ENCODE data around the gene LRRC36. TPM values are rescaled to one million over a fixed set of nuclear protein-coding genes. Genes with fewer than 3 reads are reported as not detected.

The LRRC36 gene
- polyA plus RNA-seq, 3 donors = 0.65 to 3.2 (median 1.8) TPM

DNA sequence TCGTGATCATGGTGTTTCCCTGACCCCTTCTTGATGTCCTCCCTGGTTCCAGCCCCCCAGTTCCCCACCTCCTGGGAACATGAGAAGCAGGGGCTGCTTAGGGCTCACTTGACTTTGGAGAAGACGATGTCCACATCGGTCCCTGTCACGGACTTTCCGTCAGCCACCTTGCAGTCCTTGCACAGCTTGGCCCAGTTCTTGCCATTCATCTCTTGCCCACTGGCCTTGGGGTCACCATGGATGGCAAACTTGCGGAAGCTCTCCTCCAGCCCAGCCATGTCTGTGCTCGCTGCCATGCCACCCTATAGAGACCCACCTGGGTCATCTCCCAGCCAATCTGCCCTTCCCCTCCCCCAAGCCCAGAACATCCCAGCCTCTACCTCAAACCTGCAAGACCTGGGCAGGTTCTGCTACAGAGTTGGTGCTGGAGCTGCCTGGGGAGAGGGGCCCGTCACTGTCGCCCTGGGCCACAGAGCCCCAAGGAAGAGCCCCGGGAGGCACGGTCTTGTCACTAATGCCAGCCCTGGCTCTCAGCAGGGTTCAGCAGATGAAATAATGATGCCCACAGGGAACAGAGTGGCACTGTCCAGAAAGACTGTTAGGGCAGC is 64.3 kb downstream of the LRRC36 start:
- peaks cover 67 to 69% of the 10 kb centered on the region in 2 donors for H3K4me1 ChIP-seq (ENCODE audit: control insufficient read depth in 1 of 2, insufficient read depth in 2 of 2, low read length in 2 of 2)
- Mint-ChIP-seq H3K4me3 (peak overlapping the region; percentile 66 to 83), H3K9me3 (peaks cover 0 to 8% (median 0%) of the 10 kb centered on the region in 7 donors), H3K36me3 (peaks cover 16 to 26% of the 10 kb centered on the region in 2 donors), H3K4me1 (peaks cover 66% of the 10 kb centered on the region), H3K27ac (peak overlapping the region; percentile 88 to 95 (median 94)), H3K27me3 (ENCODE audit: low read depth in 3 of 3) (peaks cover 19 to 48% (median 33%) of the 10 kb centered on the region in 3 donors)
- DNase-seq = no peak
- intact Hi-C loops (cut with micrococcal nuclease) = no loop called here
- no peaks in the 10 kb centered on the region for H3K79me2 ChIP-seq (ENCODE audit: insufficient read depth, low read length)
- no peak overlapping the region for H3K9ac ChIP-seq (ENCODE audit: insufficient read depth, low read length, poor library complexity, severe bottlenecking)
- H4K20me1 ChIP-seq (ENCODE audit: insufficient read depth, low read length) = peaks cover 54% of the 10 kb centered on the region
- H3K4me3 ChIP-seq (replicated peaks in 1 of 3; ENCODE audit: low read depth in 2 of 3, low read length in 3 of 3) = peak overlapping the region in 2 of 3 experiments; percentile 12 to 78
- H2AFZ ChIP-seq (ENCODE audit: insufficient read depth, low read depth, low read length, poor library complexity, severe bottlenecking) = no peak overlapping the region
- H3K4me2 ChIP-seq (replicated peaks; ENCODE audit: extremely low read depth, low read length, poor library complexity, severe bottlenecking) = peak overlapping the region; percentile 87
- H3K27ac ChIP-seq (ENCODE audit: low read depth in 1 of 2, low read length in 2 of 2) = peak overlapping the region; percentile 63 to 65
- H3K9me3 ChIP-seq (replicated peaks in 1 of 2; ENCODE audit: control insufficient read depth in 1 of 2, insufficient read depth in 1 of 2, low read length in 2 of 2) = no peaks in the 10 kb centered on the region
- peaks cover 0 to 19% of the 10 kb centered on the region in 2 donors for H3K27me3 ChIP-seq (ENCODE audit: control insufficient read depth in 2 of 2, insufficient read depth in 2 of 2, low read length in 2 of 2)
- TF ChIP-seq, protein P1, sequence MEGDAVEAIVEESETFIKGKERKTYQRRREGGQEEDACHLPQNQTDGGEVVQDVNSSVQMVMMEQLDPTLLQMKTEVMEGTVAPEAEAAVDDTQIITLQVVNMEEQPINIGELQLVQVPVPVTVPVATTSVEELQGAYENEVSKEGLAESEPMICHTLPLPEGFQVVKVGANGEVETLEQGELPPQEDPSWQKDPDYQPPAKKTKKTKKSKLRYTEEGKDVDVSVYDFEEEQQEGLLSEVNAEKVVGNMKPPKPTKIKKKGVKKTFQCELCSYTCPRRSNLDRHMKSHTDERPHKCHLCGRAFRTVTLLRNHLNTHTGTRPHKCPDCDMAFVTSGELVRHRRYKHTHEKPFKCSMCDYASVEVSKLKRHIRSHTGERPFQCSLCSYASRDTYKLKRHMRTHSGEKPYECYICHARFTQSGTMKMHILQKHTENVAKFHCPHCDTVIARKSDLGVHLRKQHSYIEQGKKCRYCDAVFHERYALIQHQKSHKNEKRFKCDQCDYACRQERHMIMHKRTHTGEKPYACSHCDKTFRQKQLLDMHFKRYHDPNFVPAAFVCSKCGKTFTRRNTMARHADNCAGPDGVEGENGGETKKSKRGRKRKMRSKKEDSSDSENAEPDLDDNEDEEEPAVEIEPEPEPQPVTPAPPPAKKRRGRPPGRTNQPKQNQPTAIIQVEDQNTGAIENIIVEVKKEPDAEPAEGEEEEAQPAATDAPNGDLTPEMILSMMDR (IDR thresholded peaks at IDR 0.05) = no peak
- H3K36me3 ChIP-seq (replicated peaks in 1 of 2; ENCODE audit: control insufficient read depth in 1 of 2, insufficient read depth in 2 of 2, low read length in 2 of 2) = no peaks in the 10 kb centered on the region
- 69% methylated on average over 11 of the region's 11 CpGs for WGBS (ENCODE audit: insufficient coverage)

DNA sequence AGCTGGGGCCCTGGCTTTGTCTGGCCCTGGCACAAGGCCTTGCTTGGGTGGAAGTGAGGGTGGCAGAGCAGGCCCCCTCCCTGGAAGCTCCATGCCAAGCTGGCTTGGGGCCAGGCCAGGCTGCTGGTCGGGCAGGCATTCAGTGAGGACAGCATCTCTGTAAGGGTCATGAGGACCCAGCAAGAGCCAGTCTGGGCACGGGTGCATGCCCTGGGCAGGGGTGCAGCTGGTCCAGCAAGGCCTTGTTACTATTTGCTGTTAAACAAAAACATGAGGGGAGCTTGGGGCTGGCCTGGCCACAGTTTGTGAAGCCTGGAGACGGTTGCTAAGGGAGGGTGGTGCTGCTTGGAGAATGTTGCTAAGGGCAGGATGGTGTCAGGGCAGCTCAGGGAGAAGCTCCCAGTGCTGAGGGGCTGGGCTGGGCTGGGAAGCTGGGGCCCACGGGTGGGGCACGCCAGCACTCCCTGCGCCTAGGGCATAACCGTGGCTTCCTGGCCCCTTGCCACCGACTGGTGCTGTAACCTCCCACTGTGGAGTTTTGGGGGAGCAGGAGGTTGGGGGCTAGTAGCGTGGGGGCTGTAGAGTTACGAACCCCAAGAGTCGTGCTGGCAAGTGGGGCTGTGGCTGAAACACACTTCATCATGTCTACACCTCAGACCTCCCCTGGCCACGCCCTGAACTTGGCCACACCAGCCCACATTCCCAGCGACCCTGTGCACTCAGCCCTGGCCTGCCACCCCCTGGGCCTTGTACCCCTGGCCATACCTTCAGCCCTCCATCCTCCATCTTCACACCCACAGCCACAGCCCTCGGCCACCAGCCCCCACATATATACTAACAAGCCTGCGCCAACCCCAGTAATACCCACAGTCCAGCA is 65.0 kb downstream of the LRRC36 start:
- Histone ChIP-seq H4K20me1 (ENCODE audit: insufficient read depth, low read length) (peaks cover 55% of the 10 kb centered on the region), H3K9ac (ENCODE audit: insufficient read depth, low read length, poor library complexity, severe bottlenecking) (no peak overlapping the region), H3K36me3 (replicated peaks in 1 of 2; ENCODE audit: control insufficient read depth in 1 of 2, insufficient read depth in 2 of 2, low read length in 2 of 2) (no peaks in the 10 kb centered on the region), H3K4me3 (replicated peaks in 1 of 3; ENCODE audit: low read depth in 2 of 3, low read length in 3 of 3) (peak overlapping the region in 2 of 3 experiments; percentile 77 to 78), H3K27ac (ENCODE audit: low read depth in 1 of 2, low read length in 2 of 2) (peak overlapping the region; percentile 63 to 65), H2AFZ (ENCODE audit: insufficient read depth, low read depth, low read length, poor library complexity, severe bottlenecking) (no peak overlapping the region), H3K4me1 (ENCODE audit: control insufficient read depth in 1 of 2, insufficient read depth in 2 of 2, low read length in 2 of 2) (peaks cover 75 to 76% of the 10 kb centered on the region in 2 donors), H3K4me2 (replicated peaks; ENCODE audit: extremely low read depth, low read length, poor library complexity, severe bottlenecking) (peak overlapping the region; percentile 87), H3K27me3 (ENCODE audit: control insufficient read depth in 2 of 2, insufficient read depth in 2 of 2, low read length in 2 of 2) (peaks cover 0 to 19% of the 10 kb centered on the region in 2 donors), H3K79me2 (ENCODE audit: insufficient read depth, low read length) (no peaks in the 10 kb centered on the region), H3K9me3 (replicated peaks in 1 of 2; ENCODE audit: control insufficient read depth in 1 of 2, insufficient read depth in 1 of 2, low read length in 2 of 2) (no peaks in the 10 kb centered on the region)
- 49% methylated on average over 11 of the region's 15 CpGs for WGBS (ENCODE audit: insufficient coverage)
- Mint-ChIP-seq H3K36me3 (peaks cover 16 to 26% of the 10 kb centered on the region in 2 donors), H3K4me1 (peaks cover 67% of the 10 kb centered on the region), H3K9me3 (peaks cover 0 to 8% (median 0%) of the 10 kb centered on the region in 7 donors), H3K27me3 (ENCODE audit: low read depth in 3 of 3) (peaks cover 19 to 49% (median 30%) of the 10 kb centered on the region in 3 donors), H3K27ac (peak overlapping the region in 6 of 7 donors; percentile 19 to 95 (median 88)), H3K4me3 (peak overlapping the region; percentile 39 to 92)
- intact Hi-C loops (cut with micrococcal nuclease) = no loop called here
- DNase-seq = peak in 2 of 3 donors; percentile 14 to 16
- TF ChIP-seq, protein P1 (IDR thresholded peaks at IDR 0.05) = no peak
